Left renal cortex interstitium (tissue), 4 donors: ENCODE results near the gene FITM1. TPM values are rescaled to one million over a fixed set of nuclear protein-coding genes. Genes with fewer than 3 reads are reported as not detected.
A peak's percentile ranks its signal among the peaks of the same experiment; 100 is the strongest.

Source experiments
- DNase-seq, 4 donors: peaks; one replicate each; pipeline ENCODE4 v3.0.0-alpha.2; 2013; ENCODE audit warnings: low read depth in 4 of 4, low spot score in 2 of 4, missing footprints in 1 of 4
- polyA plus RNA-seq, 4 donors: library from polyadenylated mRNA; unstranded; fragments of 120-200 nt; gene quantifications; one replicate each; pipeline ENCODE4 v1.2.1, GENCODE V29; 2013; ENCODE audit not compliant: insufficient read length in 4 of 4

The FITM1 gene
- polyA plus RNA-seq, 4 donors: 0.48 to 2.2 (median 1.3) TPM

GRCh38 chr14:24155100-24155499, 24.6 kb downstream of the FITM1 start:
- DNase-seq: no peak

- DNase-seq: no peak
Measured at GRCh38 chr14:24156840-24157239, 26.4 kb downstream of the FITM1 start.

GRCh38 chr14:24157331-24157730, 26.9 kb downstream of the FITM1 start:
- DNase-seq: no peak

- no peak for DNase-seq
Measured at GRCh38 chr14:24159777-24160498, 29.5 kb downstream of the FITM1 start.

GRCh38 chr14:24160499-24160849, 30.0 kb downstream of the FITM1 start:
- no peak for DNase-seq

GRCh38 chr14:24160850-24161804, 30.7 kb downstream of the FITM1 start, which contains the start of gene IRF9:
Gene IRF9, plus strand, starts transcription at chr14:24161265. Its CDS starts 880 bp downstream, at chr14:24162145.
- DNase-seq: peak; percentile 91 to 96 (median 92)

GRCh38 chr14:24162093-24162492, 31.6 kb downstream of the FITM1 start:
- DNase-seq: no peak

GRCh38 chr14:24164518-24164991, 34.1 kb downstream of the FITM1 start:
- no peak for DNase-seq

- DNase-seq: no peak
Measured at GRCh38 chr14:24165785-24166184, 35.3 kb downstream of the FITM1 start.

- no peak for DNase-seq
Measured at GRCh38 chr14:24167469-24168114, 37.1 kb downstream of the FITM1 start.

- peak; percentile 77 to 92 (median 81) for DNase-seq
Measured at GRCh38 chr14:24171422-24172260, 41.2 kb downstream of the FITM1 start, which contains the start of gene REC8. Gene REC8, plus strand, starts transcription at chr14:24172080. Its CDS starts 473 bp downstream, at chr14:24172553.

GRCh38 chr14:24172261-24172860, 41.9 kb downstream of the FITM1 start:
- no peak for DNase-seq

- no peak for DNase-seq
Measured at GRCh38 chr14:24172871-24173281, 42.4 kb downstream of the FITM1 start.

- DNase-seq: no peak
Measured at GRCh38 chr14:24176599-24176998, 46.1 kb downstream of the FITM1 start.

- no peak for DNase-seq
Measured at GRCh38 chr14:24177041-24177825, 46.8 kb downstream of the FITM1 start.

- no peak for DNase-seq
Measured at GRCh38 chr14:24177891-24178290, 47.4 kb downstream of the FITM1 start.

- no peak for DNase-seq
Measured at GRCh38 chr14:24178399-24179178, 48.1 kb downstream of the FITM1 start.
